Measurements from ENCODE around the gene YIPF6.
A peak's percentile ranks its signal among the peaks of the same experiment; 100 is the strongest.
"Not testable (repeated sequence)": the region's sequence is repeated elsewhere in the genome, so short reads cannot be mapped to it uniquely, and the experiment has no call there.

YIPF6 gene

GRCh38 chrX:68490644-68491043 lies 8.2 kb upstream of the YIPF6 start:
- Mint-ChIP-seq H3K4me1 (ENCODE audit: low read depth) (peaks cover 3% of the 10 kb centered on the region), H3K36me3 (ENCODE audit: low read depth) (no peaks in the 10 kb centered on the region), H3K27ac (no peak overlapping the region), H3K9me3 (no peaks in the 10 kb centered on the region), H3K4me3 (no peak overlapping the region), H3K27me3 (no peaks in the 10 kb centered on the region)

DNA sequence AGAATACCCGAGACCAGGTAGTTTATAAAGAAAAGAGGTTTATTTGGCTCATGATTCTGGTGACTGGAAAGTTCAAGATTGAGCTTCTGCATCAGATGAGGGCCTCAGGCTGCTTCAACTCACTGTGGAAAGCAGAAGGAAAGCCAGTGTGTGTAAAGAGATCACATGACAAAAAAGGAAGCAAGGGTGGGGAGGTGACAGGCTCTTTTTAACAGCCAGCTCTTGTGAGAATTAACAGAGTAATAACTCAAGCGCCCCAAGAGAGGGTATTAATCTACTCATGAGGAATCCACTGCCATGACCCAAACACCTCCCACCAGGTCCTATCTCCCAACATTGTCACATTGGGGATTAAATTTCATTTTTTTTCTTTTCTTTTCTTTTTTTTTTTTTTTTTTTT lies 6.3 kb upstream of the YIPF6 start:
- Mint-ChIP-seq H3K27ac (no peak overlapping the region), H3K9me3 (no peaks in the 10 kb centered on the region), H3K4me3 (no peak overlapping the region), H3K27me3 (no peaks in the 10 kb centered on the region), H3K4me1 (ENCODE audit: low read depth) (peaks cover 3% of the 10 kb centered on the region), H3K36me3 (ENCODE audit: low read depth) (no peaks in the 10 kb centered on the region)

DNA sequence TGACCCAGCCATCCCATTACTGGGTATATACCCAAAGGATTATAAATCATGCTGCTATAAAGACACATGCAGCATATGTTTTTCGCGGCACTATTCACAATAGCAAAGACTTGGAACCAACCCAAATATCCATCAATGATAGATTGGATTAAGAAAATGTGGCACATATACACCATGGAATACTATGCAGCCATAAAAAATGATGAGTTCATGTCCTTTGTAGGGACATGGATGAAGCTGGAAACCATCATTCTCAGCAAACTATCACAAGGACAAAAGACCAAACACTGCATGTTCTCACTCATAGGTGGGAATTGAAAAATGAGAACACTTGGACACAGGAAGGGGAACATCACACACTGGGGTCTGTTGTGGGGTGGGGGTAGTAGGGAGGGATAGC lies 5.1 kb upstream of the YIPF6 start:
- H3K27me3 Mint-ChIP-seq; H3K9me3 Mint-ChIP-seq; H3K4me3 Mint-ChIP-seq; H3K4me1 Mint-ChIP-seq (ENCODE audit: low read depth); H3K27ac Mint-ChIP-seq; H3K36me3 Mint-ChIP-seq (ENCODE audit: low read depth): not testable (repeated sequence)

DNA sequence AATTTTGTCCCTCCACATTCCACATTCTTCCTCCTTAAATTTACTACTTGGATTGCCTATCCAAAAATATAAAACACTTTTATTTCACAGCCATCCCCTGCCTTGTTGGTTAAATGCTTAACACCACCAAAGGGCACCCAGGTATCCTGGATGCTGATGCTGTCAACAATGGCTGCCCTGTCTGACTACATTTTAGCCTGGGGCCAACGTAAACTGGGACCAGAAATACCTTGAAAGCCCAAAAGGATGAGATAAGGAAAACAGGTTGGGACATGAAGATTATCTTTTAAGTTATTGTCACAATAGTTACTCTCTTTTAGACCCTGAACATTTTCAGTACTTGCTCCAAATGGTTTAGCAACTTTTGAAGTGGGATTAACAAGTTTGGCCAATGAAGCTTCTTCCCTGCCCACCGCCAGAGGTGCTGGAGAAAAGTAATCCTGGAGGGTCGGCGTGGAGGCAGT lies 775 bp upstream of the YIPF6 start:
- peak overlapping the region; percentile 97 for H3K4me3 Mint-ChIP-seq
- peaks cover 27% of the 10 kb centered on the region for H3K4me1 Mint-ChIP-seq (ENCODE audit: low read depth)
- no peaks in the 10 kb centered on the region for H3K9me3 Mint-ChIP-seq
- H3K27ac Mint-ChIP-seq, result peak overlapping the region; percentile 98
- no peaks in the 10 kb centered on the region for H3K27me3 Mint-ChIP-seq
- H3K36me3 Mint-ChIP-seq (ENCODE audit: low read depth), result peaks cover 9% of the 10 kb centered on the region

- H3K36me3 Mint-ChIP-seq (ENCODE audit: low read depth), result peaks cover 11% of the 10 kb centered on the region
- H3K4me1 Mint-ChIP-seq (ENCODE audit: low read depth), result peaks cover 42% of the 10 kb centered on the region
- H3K9me3 Mint-ChIP-seq, result no peaks in the 10 kb centered on the region
- no peaks in the 10 kb centered on the region for H3K27me3 Mint-ChIP-seq
- peak overlapping the region; percentile 98 for H3K27ac Mint-ChIP-seq
- peak overlapping the region; percentile 97 for H3K4me3 Mint-ChIP-seq
Measured at GRCh38 chrX:68499543-68500504, 973 bp downstream of the YIPF6 start.

DNA sequence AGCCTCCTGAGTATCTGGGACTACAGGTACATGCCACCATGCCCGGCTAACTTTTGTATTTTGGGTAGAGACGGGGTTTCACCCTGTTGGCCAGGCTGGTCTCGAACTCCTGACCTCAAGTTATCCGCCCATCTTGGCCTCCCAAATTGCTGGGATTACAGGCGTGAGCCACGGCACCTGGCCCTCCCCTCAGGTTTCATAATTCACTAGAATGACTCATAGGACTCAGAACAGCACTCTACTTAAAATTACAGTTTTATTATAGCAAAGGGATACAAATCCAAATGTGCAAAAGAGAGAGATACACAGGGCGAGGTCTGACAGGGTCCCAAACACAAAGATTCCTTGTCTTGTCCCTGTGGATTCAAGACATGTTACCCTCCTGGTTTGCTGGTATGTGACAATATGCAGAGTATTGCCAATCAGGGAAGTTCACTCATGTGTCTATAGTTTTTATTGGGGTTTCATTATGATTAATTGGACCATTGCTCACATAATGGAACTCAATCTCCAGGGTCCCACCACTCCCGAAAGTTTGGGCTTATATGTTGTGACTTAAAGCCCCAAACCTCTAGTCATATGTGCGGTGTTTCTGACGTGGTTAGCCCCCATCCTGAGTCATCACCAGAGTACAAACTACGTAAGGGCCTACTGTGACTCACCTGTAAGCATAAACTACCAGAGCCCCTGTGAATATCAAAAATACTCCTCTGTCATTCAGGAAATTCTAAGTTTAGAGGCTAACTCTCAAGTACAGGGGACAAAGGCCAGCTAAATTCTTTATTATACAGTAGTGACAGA lies 5.2 kb downstream of the YIPF6 start:
- H3K4me3 Mint-ChIP-seq, result peak overlapping the region; percentile 43
- peak overlapping the region; percentile 82 for H3K27ac Mint-ChIP-seq
- peaks cover 67% of the 10 kb centered on the region for H3K4me1 Mint-ChIP-seq (ENCODE audit: low read depth)
- H3K9me3 Mint-ChIP-seq, result no peaks in the 10 kb centered on the region
- H3K27me3 Mint-ChIP-seq, result no peaks in the 10 kb centered on the region
- peaks cover 17% of the 10 kb centered on the region for H3K36me3 Mint-ChIP-seq (ENCODE audit: low read depth)

DNA sequence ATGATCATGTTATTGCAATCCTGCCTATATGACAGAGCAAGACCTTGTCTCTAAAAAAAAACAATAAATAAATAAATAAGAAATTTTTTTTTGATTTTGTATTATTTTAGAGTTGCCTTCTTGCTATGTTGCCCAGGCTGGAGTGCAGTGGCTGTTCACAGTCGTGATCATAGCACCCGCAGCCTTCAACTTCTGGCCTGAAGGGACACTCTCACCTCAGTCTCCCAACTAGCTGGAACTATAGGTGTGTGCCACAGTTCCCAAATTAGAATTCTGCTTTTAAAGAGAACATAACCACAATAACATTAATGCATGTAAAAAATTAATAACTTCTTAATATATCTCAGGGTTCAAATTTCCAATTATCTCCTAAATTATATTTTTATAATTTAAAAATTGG lies 7.8 kb downstream of the YIPF6 start:
- Mint-ChIP-seq H3K4me3 (no peak overlapping the region), H3K27ac (no peak overlapping the region), H3K27me3 (no peaks in the 10 kb centered on the region), H3K9me3 (no peaks in the 10 kb centered on the region), H3K4me1 (ENCODE audit: low read depth) (peaks cover 65% of the 10 kb centered on the region), H3K36me3 (ENCODE audit: low read depth) (peaks cover 23% of the 10 kb centered on the region)

DNA sequence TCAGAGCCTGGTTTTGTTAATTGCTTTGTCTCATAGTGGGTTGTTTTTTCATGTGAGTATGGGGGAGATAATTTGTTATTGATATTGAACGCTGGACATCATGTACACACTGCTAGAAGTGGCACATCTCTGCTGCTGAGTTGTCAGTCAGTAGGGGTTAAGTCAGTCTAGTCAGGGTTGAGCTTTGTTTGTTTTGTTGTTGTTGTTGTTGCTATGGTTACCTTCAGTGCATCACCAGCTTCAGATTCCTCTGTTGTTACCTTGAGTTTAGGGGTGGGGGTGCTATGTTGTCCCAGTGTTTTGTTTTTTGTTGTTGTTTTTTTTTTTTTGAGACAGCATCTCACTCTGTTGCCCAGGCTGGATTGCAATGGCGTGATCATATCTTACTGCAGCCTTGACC lies 9.9 kb downstream of the YIPF6 start:
- Mint-ChIP-seq H3K4me1 (ENCODE audit: low read depth) (peaks cover 47% of the 10 kb centered on the region), H3K9me3 (no peaks in the 10 kb centered on the region), H3K36me3 (ENCODE audit: low read depth) (peaks cover 20% of the 10 kb centered on the region), H3K27ac (peak overlapping the region; percentile 86), H3K4me3 (no peak overlapping the region), H3K27me3 (no peaks in the 10 kb centered on the region)

- H3K4me3 Mint-ChIP-seq, result no peak overlapping the region
- no peaks in the 10 kb centered on the region for H3K9me3 Mint-ChIP-seq
- H3K36me3 Mint-ChIP-seq (ENCODE audit: low read depth), result peaks cover 19% of the 10 kb centered on the region
- H3K4me1 Mint-ChIP-seq (ENCODE audit: low read depth), result peaks cover 25% of the 10 kb centered on the region
- H3K27me3 Mint-ChIP-seq, result no peaks in the 10 kb centered on the region
- no peak overlapping the region for H3K27ac Mint-ChIP-seq
Measured at GRCh38 chrX:68511255-68511654, 12.4 kb downstream of the YIPF6 start.

GRCh38 chrX:68524680-68525079 lies 25.8 kb downstream of the YIPF6 start:
- not testable (repeated sequence) for H3K4me3 Mint-ChIP-seq; H3K4me1 Mint-ChIP-seq (ENCODE audit: low read depth); H3K9me3 Mint-ChIP-seq; H3K27ac Mint-ChIP-seq; H3K27me3 Mint-ChIP-seq
- peaks cover 71% of the 10 kb centered on the region for H3K36me3 Mint-ChIP-seq (ENCODE audit: low read depth)

- no peaks in the 10 kb centered on the region for H3K9me3 Mint-ChIP-seq
- no peak overlapping the region for H3K27ac Mint-ChIP-seq
- H3K4me3 Mint-ChIP-seq, result no peak overlapping the region
- H3K4me1 Mint-ChIP-seq (ENCODE audit: low read depth), result peaks cover 8% of the 10 kb centered on the region
- no peaks in the 10 kb centered on the region for H3K27me3 Mint-ChIP-seq
- peaks cover 28% of the 10 kb centered on the region for H3K36me3 Mint-ChIP-seq (ENCODE audit: low read depth)
Measured at GRCh38 chrX:68532831-68533533, 34.1 kb downstream of the YIPF6 start.

DNA sequence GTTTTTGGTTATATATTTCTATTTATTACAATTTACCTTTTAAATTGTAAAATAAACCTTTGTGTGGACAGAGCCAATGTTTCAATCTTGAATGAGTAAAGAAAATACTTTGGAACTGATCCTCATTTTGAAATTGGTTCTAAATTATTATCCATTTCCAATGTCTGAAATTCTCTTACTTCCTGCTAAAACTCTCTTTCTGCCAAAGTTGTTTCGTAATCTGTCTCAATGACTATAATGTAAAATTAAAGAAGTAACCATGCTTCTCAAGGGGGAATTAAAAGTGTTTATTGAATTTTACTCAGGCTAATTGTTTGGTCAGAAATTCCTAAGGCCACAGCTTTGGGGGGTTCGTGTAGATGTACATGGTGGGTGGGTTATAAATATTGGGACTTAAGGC lies 34.8 kb downstream of the YIPF6 start:
- no peaks in the 10 kb centered on the region for H3K9me3 Mint-ChIP-seq
- peaks cover 25% of the 10 kb centered on the region for H3K36me3 Mint-ChIP-seq (ENCODE audit: low read depth)
- no peak overlapping the region for H3K4me3 Mint-ChIP-seq
- H3K27me3 Mint-ChIP-seq, result no peaks in the 10 kb centered on the region
- no peak overlapping the region for H3K27ac Mint-ChIP-seq
- H3K4me1 Mint-ChIP-seq (ENCODE audit: low read depth), result peaks cover 8% of the 10 kb centered on the region

GRCh38 chrX:68534691-68535090 lies 35.8 kb downstream of the YIPF6 start:
- H3K4me1 Mint-ChIP-seq (ENCODE audit: low read depth), result peaks cover 8% of the 10 kb centered on the region
- no peak overlapping the region for H3K27ac Mint-ChIP-seq
- H3K9me3 Mint-ChIP-seq, result no peaks in the 10 kb centered on the region
- H3K4me3 Mint-ChIP-seq, result no peak overlapping the region
- peaks cover 19% of the 10 kb centered on the region for H3K36me3 Mint-ChIP-seq (ENCODE audit: low read depth)
- no peaks in the 10 kb centered on the region for H3K27me3 Mint-ChIP-seq

DNA sequence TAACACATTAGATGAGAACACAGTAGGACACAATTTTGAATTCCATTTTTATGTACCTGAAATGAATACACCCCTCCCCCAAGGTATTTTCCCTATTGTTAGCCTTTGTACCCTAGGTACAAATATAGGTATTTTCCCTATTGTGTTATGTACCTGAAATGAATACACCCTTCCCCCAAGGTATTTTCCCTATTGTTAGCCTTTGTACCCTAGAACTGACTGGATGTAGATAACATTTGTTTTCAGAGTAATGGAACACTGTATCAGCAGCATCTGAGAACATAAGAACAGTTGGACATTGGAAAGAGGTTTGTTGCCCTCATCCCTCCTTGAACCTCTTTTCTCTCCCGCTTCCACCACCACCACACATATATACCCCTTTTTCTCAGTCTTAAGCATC lies 37.6 kb downstream of the YIPF6 start:
- H3K9me3 Mint-ChIP-seq, result peaks cover 5% of the 10 kb centered on the region
- peaks cover 8% of the 10 kb centered on the region for H3K4me1 Mint-ChIP-seq (ENCODE audit: low read depth)
- peaks cover 24% of the 10 kb centered on the region for H3K36me3 Mint-ChIP-seq (ENCODE audit: low read depth)
- no peak overlapping the region for H3K27ac Mint-ChIP-seq
- no peak overlapping the region for H3K4me3 Mint-ChIP-seq
- H3K27me3 Mint-ChIP-seq, result no peaks in the 10 kb centered on the region

- Mint-ChIP-seq H3K36me3 (ENCODE audit: low read depth) (peaks cover 28% of the 10 kb centered on the region), H3K4me1 (ENCODE audit: low read depth) (peaks cover 8% of the 10 kb centered on the region), H3K27ac (no peak overlapping the region), H3K27me3 (no peaks in the 10 kb centered on the region), H3K4me3 (no peak overlapping the region), H3K9me3 (peaks cover 8% of the 10 kb centered on the region)
Measured at GRCh38 chrX:68536884-68537283, 38.0 kb downstream of the YIPF6 start.
